Liver (tissue), 9 donors: ENCODE results near the gene XPR1. TPM values are rescaled to one million over a fixed set of nuclear protein-coding genes. Genes with fewer than 3 reads are reported as not detected.

ENCODE experiments used
- DNase-seq: peaks from one replicate; pipeline ENCODE4 v3.0.0-alpha.2; 2017; ENCODE audit warnings: low spot score
- H3K27ac ChIP-seq, 2 donors: one replicate each; pipeline ENCODE4 v1.7.0; 2013; ENCODE audit warnings: inconsistent platforms in 2 of 2, low read length in 2 of 2, control low read depth in 1 of 2, low read depth in 1 of 2, mild to moderate bottlenecking in 1 of 2
- H3K27me3 ChIP-seq, 4 donors: one replicate each; pipeline versions ENCODE4 v1.6.1 to v1.7.0; 2013; ENCODE audit warnings: low read length in 3 of 4, inconsistent platforms in 1 of 4, mild to moderate bottlenecking in 1 of 4, moderate library complexity in 1 of 4; ENCODE audit not compliant: control insufficient read depth in 4 of 4, insufficient read depth in 4 of 4
- H3K36me3 ChIP-seq, 4 donors: one replicate each; pipeline versions ENCODE4 v1.6.1 to v1.7.0; 2013; ENCODE audit warnings: low read length in 3 of 4, mild to moderate bottlenecking in 3 of 4, low read depth in 1 of 4, moderate library complexity in 1 of 4; ENCODE audit not compliant: control insufficient read depth in 4 of 4, insufficient read depth in 3 of 4
- H3K4me1 ChIP-seq, 4 donors: one replicate each; pipeline versions ENCODE4 v1.6.1 to v1.7.0; 2013; ENCODE audit warnings: low read length in 3 of 4, mild to moderate bottlenecking in 3 of 4, moderate library complexity in 1 of 4; ENCODE audit not compliant: control insufficient read depth in 4 of 4, insufficient read depth in 4 of 4
- H3K4me3 ChIP-seq, 3 donors: one replicate each; pipeline versions ENCODE4 v1.6.1 to v1.7.0; 2013; ENCODE audit warnings: low read length in 3 of 3, control low read depth in 1 of 3, low read depth in 1 of 3, mild to moderate bottlenecking in 1 of 3
- H3K9ac ChIP-seq, 2 donors: one replicate each; pipeline ENCODE4 v1.7.0; 2013; ENCODE audit warnings: low read length in 2 of 2, mild to moderate bottlenecking in 2 of 2, moderate library complexity in 2 of 2, control low read depth in 1 of 2, low read depth in 1 of 2
- H3K9me3 ChIP-seq, 4 donors: one replicate each; pipeline versions ENCODE4 v1.6.1 to v1.7.0; 2013; ENCODE audit warnings: low read length in 3 of 4; ENCODE audit not compliant: control insufficient read depth in 4 of 4
- CTCF ChIP-seq: fragments of 150-350 bp; IDR thresholded peaks from 2 replicates; pipeline ENCODE4 v1.5.1; 2017; ENCODE audit warnings: improper control_type of control experiment, low read depth, low read length; ENCODE audit not compliant: missing input control
- EGR1 ChIP-seq, 2 donors: IDR thresholded peaks; 2 replicates each; pipeline ENCODE4 v1.6.1; 2016 to 2018; ENCODE audit warnings: antibody characterized with exemption in 2 of 2, low read depth in 2 of 2
- HNF4A ChIP-seq, 2 donors: conservative IDR thresholded peaks; 2 replicates each; pipeline ENCODE4 v1.6.1; 2016; ENCODE audit warnings: antibody characterized with exemption in 2 of 2, mild to moderate bottlenecking in 2 of 2
- HNF4G ChIP-seq: IDR thresholded peaks from 2 replicates; pipeline ENCODE4 v1.6.1; 2016; ENCODE audit warnings: antibody characterized with exemption
- JUND ChIP-seq, 2 donors: IDR thresholded peaks; 2 replicates each; pipeline ENCODE4 v1.6.1; 2016; ENCODE audit warnings: antibody characterized with exemption in 2 of 2
- MAX ChIP-seq: IDR thresholded peaks from 2 replicates; pipeline ENCODE4 v1.6.1; 2016; ENCODE audit warnings: antibody characterized with exemption
- RAD21 ChIP-seq, 2 donors: IDR thresholded peaks; 2 replicates each; pipeline ENCODE4 v1.6.1; 2016; ENCODE audit warnings: antibody characterized with exemption in 2 of 2, mild to moderate bottlenecking in 2 of 2
- REST ChIP-seq: IDR thresholded peaks from 2 replicates; pipeline ENCODE4 v1.6.1; 2016; ENCODE audit warnings: antibody characterized with exemption, mild to moderate bottlenecking
- TAF1 ChIP-seq: conservative IDR thresholded peaks from 2 replicates; pipeline ENCODE4 v1.6.1; 2016; ENCODE audit warnings: antibody characterized with exemption, mild to moderate bottlenecking
- WGBS: extraction: QIAGEN DNeasy Blood & Tissue Kit; methylation state at CpG from one replicate; pipeline ENCODE4 v1.1.7; 2013; 5-methylcytosine and 5-hydroxymethylcytosine counted together
- polyA plus RNA-seq, 2 donors: library from polyadenylated mRNA; stranded (reverse) in 1 of 2; unstranded in 1 of 2; fragments of 200-250 nt in 1 of 2; fragments of >200 nt in 1 of 2; fragmentation: Nextera tagmentation in 1 of 2; extraction: Ambion mirVana in 1 of 2; gene quantifications; one replicate each; pipeline versions ENCODE4 v1.2.1 to v1.2.3, GENCODE V29; 2013 to 2015
- total RNA-seq, 2 donors: library from RNA; depleted of rRNA; stranded (reverse); fragments of >200 nt; gene quantifications; one replicate each; pipeline ENCODE4 v1.2.3, GENCODE V29; 2014
- donor health status: healthy.
- donor health status: healthy.
- donor health status: healthy.
- donor health status: healthy.
- donor health status: healthy.

Gene XPR1
- total and polyA plus RNA-seq, 4 donors, result 1.8 to 14.3 (median 5.9) TPM

GRCh38 chr1:180841415-180841814 is 209.6 kb downstream of the XPR1 start:
- WGBS, result 92% methylated on average over 3 of the region's 3 CpGs
- no peak for DNase-seq
- no peak overlapping the region for H3K9ac ChIP-seq
- no peaks in the 10 kb centered on the region for H3K27me3 ChIP-seq
- H3K4me3 ChIP-seq, result no peak overlapping the region
- no peaks in the 10 kb centered on the region for H3K9me3 ChIP-seq
- no peak overlapping the region for H3K27ac ChIP-seq
- TF ChIP-seq RAD21 (IDR thresholded peaks at IDR 0.05) (no peak), JUND (IDR thresholded peaks at IDR 0.05) (no peak), REST (no peak), HNF4A (conservative IDR thresholded peaks at IDR 0.05) (no peak), MAX (no peak), EGR1 (IDR thresholded peaks at IDR 0.05; ENCODE audit: low read depth in 2 of 2) (no peak), HNF4G (no peak), TAF1 (no peak)
- H3K36me3 ChIP-seq, result no peaks in the 10 kb centered on the region
- H3K4me1 ChIP-seq, result no peaks in the 10 kb centered on the region

GRCh38 chr1:180842052-180842451 is 210.2 kb downstream of the XPR1 start:
- no peak for DNase-seq

More at GRCh38 chr1:180842052-180842451, 210.2 kb downstream of the XPR1 start:
- H3K4me3 ChIP-seq, result no peak overlapping the region
- H3K9ac ChIP-seq, result no peak overlapping the region
- no peak for TF ChIP-seq CTCF
- no peak for TF ChIP-seq EGR1 (IDR thresholded peaks at IDR 0.05; ENCODE audit: low read depth in 2 of 2)
- no peaks in the 10 kb centered on the region for H3K9me3 ChIP-seq
- no peaks in the 10 kb centered on the region for H3K4me1 ChIP-seq
- H3K27me3 ChIP-seq, result no peaks in the 10 kb centered on the region
- 90% methylated on average over 1 of the region's 1 CpG for WGBS
- no peaks in the 10 kb centered on the region for H3K36me3 ChIP-seq
- no peak overlapping the region for H3K27ac ChIP-seq
